ENCODE results near the gene MLX. TPM values are rescaled to one million over a fixed set of nuclear protein-coding genes. Genes with fewer than 3 reads are reported as not detected.

Gene MLX
- total and polyA plus RNA-seq, 7 donors = 45.2 to 108 (median 67.9) TPM

- H3K9me3 ChIP-seq = no peaks in the 10 kb centered on the region
- H3K36me3 ChIP-seq (ENCODE audit: insufficient read depth in 1 of 2, low read depth in 1 of 2) = peaks cover 3 to 58% of the 10 kb centered on the region in 2 donors
- TF ChIP-seq CTCF (IDR thresholded peaks at IDR 0.05) = no peak
- H3K27me3 ChIP-seq (ENCODE audit: insufficient read depth in 3 of 3, low read length in 2 of 3) = no peaks in the 10 kb centered on the region
- peak overlapping the region; percentile 84 for H3K27ac ChIP-seq
- DNase-seq = peak; percentile 93
- WGBS, 3 donors = 37 to 46% (median 38%) methylated on average over 12 of the region's 12 CpGs
- peak; percentile 20 to 48 (median 28) for ATAC-seq
- H3K4me3 ChIP-seq = no peak overlapping the region
- intact Hi-C loops (cut with DNase I) = loop anchor here in 1 of 2 donors (5.0 kb wide), 4 partner anchors 88 to 198 kb away; partner anchors contain the start of gene CAVIN1
- peaks cover 61% of the 10 kb centered on the region for H3K4me1 ChIP-seq
Measured at GRCh38 chr17:42519546-42520491, 47.1 kb upstream of the MLX start.

- no peaks in the 10 kb centered on the region for H3K27me3 ChIP-seq (ENCODE audit: insufficient read depth in 3 of 3, low read length in 2 of 3)
- no peak for DNase-seq
- intact Hi-C loops (cut with DNase I) = loop anchor here in 1 of 2 donors (5.0 kb wide), 1 partner anchor 98 kb away; the partner anchor contains the start of gene CAVIN1
- no peak for ATAC-seq
- H3K4me3 ChIP-seq = no peak overlapping the region
- 47 to 55% (median 50%) methylated on average over 9 of the region's 9 CpGs for WGBS, 3 donors
- peak overlapping the region; percentile 84 for H3K27ac ChIP-seq
- peaks cover 68% of the 10 kb centered on the region for H3K4me1 ChIP-seq
- H3K36me3 ChIP-seq (ENCODE audit: insufficient read depth in 1 of 2, low read depth in 1 of 2) = peaks cover 3 to 51% of the 10 kb centered on the region in 2 donors
- no peaks in the 10 kb centered on the region for H3K9me3 ChIP-seq
- TF ChIP-seq CTCF (IDR thresholded peaks at IDR 0.05) = no peak
Measured at GRCh38 chr17:42520540-42520951, 46.4 kb upstream of the MLX start.

GRCh38 chr17:42521036-42521435, 45.9 kb upstream of the MLX start:
- whole genome bisulfite sequencing, 3 donors = 51 to 61% (median 58%) methylated on average over 8 of the region's 8 CpGs
- peaks cover 73% of the 10 kb centered on the region for H3K4me1 ChIP-seq
- no peaks in the 10 kb centered on the region for H3K9me3 ChIP-seq
- no peaks in the 10 kb centered on the region for H3K27me3 ChIP-seq (ENCODE audit: insufficient read depth in 3 of 3, low read length in 2 of 3)
- no peak overlapping the region for H3K4me3 ChIP-seq
- TF ChIP-seq CTCF (IDR thresholded peaks at IDR 0.05) = no peak
- DNase-seq = no peak
- intact Hi-C loops (cut with DNase I) = loop anchor here in 1 of 2 donors (5.0 kb wide), 1 partner anchor 99 kb away; the partner anchor contains the start of gene CAVIN1
- peak overlapping the region; percentile 84 for H3K27ac ChIP-seq
- peaks cover 3 to 46% of the 10 kb centered on the region in 2 donors for H3K36me3 ChIP-seq (ENCODE audit: insufficient read depth in 1 of 2, low read depth in 1 of 2)
- ATAC-seq = no peak

GRCh38 chr17:42521666-42522262, 45.1 kb upstream of the MLX start:
- Histone ChIP-seq H3K27ac (peak overlapping the region; percentile 84), H3K27me3 (ENCODE audit: insufficient read depth in 3 of 3, low read length in 2 of 3) (no peaks in the 10 kb centered on the region), H3K4me1 (peaks cover 74% of the 10 kb centered on the region), H3K9me3 (no peaks in the 10 kb centered on the region), H3K36me3 (ENCODE audit: insufficient read depth in 1 of 2, low read depth in 1 of 2) (peaks cover 3 to 40% of the 10 kb centered on the region in 2 donors), H3K4me3 (no peak overlapping the region)
- DNase-seq = no peak
- no peak for TF ChIP-seq CTCF (IDR thresholded peaks at IDR 0.05)
- intact Hi-C loops (cut with DNase I) = loop anchor here in 1 of 2 donors (5.0 kb wide), 1 partner anchor 99 kb away; the partner anchor contains the start of gene CAVIN1
- ATAC-seq = no peak
- WGBS, 3 donors = 38 to 45% (median 38%) methylated on average over 11 of the region's 11 CpGs
